ENCODE data around the gene DNAH1. TPM values are rescaled to one million over a fixed set of nuclear protein-coding genes. Genes with fewer than 3 reads are reported as not detected.
A peak's percentile ranks its signal among the peaks of the same experiment; 100 is the strongest.

The DNAH1 gene
- total and polyA plus RNA-seq, 2 of the 13 experiments (the other 11 are each of a cell fraction or from before 2014, with no cell fraction given), result 0.64 to 3.5 TPM

- no peak for TF ChIP-seq KIAA2018 (CRISPR knock-in tag; IDR thresholded peaks at IDR 0.05; ENCODE audit: borderline replicate concordance)
- no peak for TF ChIP-seq ZNF784 (CRISPR knock-in tag; IDR thresholded peaks at IDR 0.05; ENCODE audit: borderline replicate concordance)
- TF ChIP-seq ETV5 (CRISPR knock-in tag; IDR thresholded peaks at IDR 0.05; ENCODE audit: borderline replicate concordance), result no peak
- TF ChIP-seq FOXA1 (IDR thresholded peaks at IDR 0.05), result no peak
- no peak for TF ChIP-seq FOXA1 (CRISPR knock-in tag; IDR thresholded peaks at IDR 0.05)
- TF ChIP-seq ZNF740 (CRISPR knock-in tag; IDR thresholded peaks at IDR 0.05), result no peak
- no peak for TF ChIP-seq TERF1 (CRISPR knock-in tag; IDR thresholded peaks at IDR 0.05)
- no peak for TF ChIP-seq ZSCAN21 (CRISPR knock-in tag; IDR thresholded peaks at IDR 0.05; ENCODE audit: borderline replicate concordance)
- no peak for TF ChIP-seq SSRP1 (CRISPR knock-in tag; IDR thresholded peaks at IDR 0.05)
- no peak for TF ChIP-seq THAP11 (CRISPR knock-in tag; IDR thresholded peaks at IDR 0.05)
- no peak for TF ChIP-seq ZNF691 (CRISPR knock-in tag; IDR thresholded peaks at IDR 0.05; ENCODE audit: borderline replicate concordance, low read depth)
- TF ChIP-seq NCOA1 (CRISPR knock-in tag; IDR thresholded peaks at IDR 0.05), result no peak
- TF ChIP-seq ZNF563 (CRISPR knock-in tag; IDR thresholded peaks at IDR 0.05), result 0 out of 2 replicates have a peak, but pooled peaks have one; percentile 10
- TF ChIP-seq RBAK (CRISPR knock-in tag; IDR thresholded peaks at IDR 0.05), result no peak
- TF ChIP-seq ZSCAN12 (CRISPR knock-in tag; IDR thresholded peaks at IDR 0.05), result no peak
- TF ChIP-seq TFDP2 (CRISPR knock-in tag; IDR thresholded peaks at IDR 0.05), result no peak
- TF ChIP-seq GATAD2A (CRISPR knock-in tag; IDR thresholded peaks at IDR 0.05), result no peak
- no peak for TF ChIP-seq SUZ12 (IDR thresholded peaks at IDR 0.05; ENCODE audit: low read depth, low read length)
- no peak for TF ChIP-seq TBL1XR1 (IDR thresholded peaks at IDR 0.05; ENCODE audit: borderline replicate concordance, low read length, partially characterized antibody)
Measured at GRCh38 chr3:52429031-52429430, 112.9 kb downstream of the DNAH1 start (continued).
